ENCODE results near the gene MB21D2.

Gene MB21D2

GRCh38 chr3:192888190-192888589, 29.5 kb downstream of the MB21D2 start:
- TF ChIP-seq EGR1 (IDR thresholded peaks at IDR 0.05) (no peak), EP300 (IDR thresholded peaks at IDR 0.05; ENCODE audit: borderline replicate concordance) (no peak), TAF1 (IDR thresholded peaks at IDR 0.05; ENCODE audit: low read depth) (no peak), YY1 (IDR thresholded peaks at IDR 0.05; ENCODE audit: low read depth) (no peak), REST (IDR thresholded peaks at IDR 0.05; ENCODE audit: low read depth) (no peak), CEBPB (IDR thresholded peaks at IDR 0.05) (no peak), TEAD4 (IDR thresholded peaks at IDR 0.05) (no peak), NFIC (IDR thresholded peaks at IDR 0.05) (no peak), TCF12 (IDR thresholded peaks at IDR 0.05; ENCODE audit: low read depth) (no peak), CREB1 (IDR thresholded peaks at IDR 0.05; ENCODE audit: low read depth) (no peak), FOXM1 (IDR thresholded peaks at IDR 0.05; ENCODE audit: borderline replicate concordance, low read depth) (no peak)

DNA sequence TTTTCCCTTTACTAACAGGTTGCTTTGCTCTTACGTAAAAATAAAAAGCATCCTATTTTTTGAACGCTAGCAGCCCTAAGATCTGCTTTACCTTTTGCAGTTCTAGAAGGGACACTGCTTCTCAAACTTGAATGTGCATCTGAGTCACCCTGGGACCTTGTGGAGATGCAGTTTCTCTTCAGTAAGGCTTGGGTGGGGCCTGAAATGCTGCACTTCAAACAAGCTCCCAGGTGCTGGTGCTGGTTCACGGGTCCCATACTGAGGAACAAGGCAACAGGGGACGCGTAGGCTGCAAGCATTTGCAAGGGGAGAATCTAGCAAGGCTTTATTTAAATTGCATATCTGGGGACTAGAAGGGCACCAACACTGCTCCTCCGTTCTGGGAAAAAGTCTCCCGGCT, 30.0 kb downstream of the MB21D2 start:
- TF ChIP-seq CREB1 (IDR thresholded peaks at IDR 0.05; ENCODE audit: low read depth) (no peak), TAF1 (IDR thresholded peaks at IDR 0.05; ENCODE audit: low read depth) (no peak)

GRCh38 chr3:192887047-192887446, 30.6 kb downstream of the MB21D2 start:
- TF ChIP-seq REST (IDR thresholded peaks at IDR 0.05; ENCODE audit: low read depth) = no peak

- no peak for TF ChIP-seq TEAD4 (IDR thresholded peaks at IDR 0.05)
- TF ChIP-seq FOXM1 (IDR thresholded peaks at IDR 0.05; ENCODE audit: borderline replicate concordance, low read depth) = no peak
- TF ChIP-seq EGR1 (IDR thresholded peaks at IDR 0.05) = no peak
- TF ChIP-seq NFIC (IDR thresholded peaks at IDR 0.05) = no peak
- no peak for TF ChIP-seq YY1 (IDR thresholded peaks at IDR 0.05; ENCODE audit: low read depth)
- TF ChIP-seq RAD21 (IDR thresholded peaks at IDR 0.05; ENCODE audit: low read depth) = no peak
- TF ChIP-seq TAF1 (IDR thresholded peaks at IDR 0.05; ENCODE audit: low read depth) = no peak
- no peak for TF ChIP-seq EP300 (IDR thresholded peaks at IDR 0.05; ENCODE audit: borderline replicate concordance)
Measured at GRCh38 chr3:192884777-192885773, 32.6 kb downstream of the MB21D2 start.

- TF ChIP-seq CREB1 (IDR thresholded peaks at IDR 0.05; ENCODE audit: low read depth) (no peak), TCF12 (IDR thresholded peaks at IDR 0.05; ENCODE audit: low read depth) (no peak)
Measured at GRCh38 chr3:192883512-192883911, 34.1 kb downstream of the MB21D2 start.

DNA sequence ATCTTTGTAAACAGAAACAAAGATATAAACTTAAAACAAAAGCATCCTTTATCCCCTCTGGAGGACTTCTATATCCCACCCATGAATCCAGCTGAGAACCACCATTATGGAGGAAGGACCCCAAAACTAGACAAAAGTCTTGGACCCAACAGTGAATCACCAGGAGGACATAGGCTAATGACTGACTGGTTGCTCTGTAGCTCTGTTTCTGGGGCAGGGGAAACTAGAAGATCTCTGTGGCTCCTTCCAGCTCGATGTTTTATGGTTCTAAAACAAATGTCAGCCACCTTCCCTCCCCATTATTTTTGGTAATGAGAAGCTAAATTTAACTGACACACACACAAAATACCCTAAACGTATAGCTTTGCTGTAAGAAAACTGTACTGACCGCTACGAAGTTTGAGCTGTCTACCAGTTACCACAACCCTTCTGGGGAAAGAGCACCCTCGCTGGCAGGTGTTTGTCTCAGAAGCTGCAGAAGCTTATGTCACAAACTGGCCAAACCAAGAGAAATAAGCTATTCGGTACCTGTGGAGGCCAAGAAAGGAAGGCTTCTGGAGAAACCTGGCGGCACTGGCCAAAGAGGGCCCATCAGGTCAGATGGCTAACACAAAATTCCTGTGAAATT, 36.4 kb downstream of the MB21D2 start:
- TF ChIP-seq ZBTB7A (IDR thresholded peaks at IDR 0.05; ENCODE audit: low read depth) (no peak), TCF12 (IDR thresholded peaks at IDR 0.05; ENCODE audit: low read depth) (no peak), TEAD4 (IDR thresholded peaks at IDR 0.05) (no peak), NFIC (IDR thresholded peaks at IDR 0.05) (no peak), CREB1 (IDR thresholded peaks at IDR 0.05; ENCODE audit: low read depth) (no peak), YY1 (IDR thresholded peaks at IDR 0.05; ENCODE audit: low read depth) (no peak), FOXM1 (IDR thresholded peaks at IDR 0.05; ENCODE audit: borderline replicate concordance, low read depth) (no peak), EP300 (IDR thresholded peaks at IDR 0.05; ENCODE audit: borderline replicate concordance) (no peak), EGR1 (IDR thresholded peaks at IDR 0.05) (no peak), CEBPB (IDR thresholded peaks at IDR 0.05) (no peak), TAF1 (IDR thresholded peaks at IDR 0.05; ENCODE audit: low read depth) (no peak), RAD21 (IDR thresholded peaks at IDR 0.05; ENCODE audit: low read depth) (no peak), REST (IDR thresholded peaks at IDR 0.05; ENCODE audit: low read depth) (no peak)
